Endometrium (tissue), 2 donors: Measurements from ENCODE around the gene USF1.
"Not testable (repeated sequence)": the region's sequence is repeated elsewhere in the genome, so short reads cannot be mapped to it uniquely, and the experiment has no call there.

Experiments used
- FAIRE-seq: peaks from 2 replicates; lab custom pipeline; 2012; peaks lifted over from hg19 to GRCh38; lab: Jason Lieb, UNC
- donor health status: control.
- donor health status: control.

USF1 gene

DNA sequence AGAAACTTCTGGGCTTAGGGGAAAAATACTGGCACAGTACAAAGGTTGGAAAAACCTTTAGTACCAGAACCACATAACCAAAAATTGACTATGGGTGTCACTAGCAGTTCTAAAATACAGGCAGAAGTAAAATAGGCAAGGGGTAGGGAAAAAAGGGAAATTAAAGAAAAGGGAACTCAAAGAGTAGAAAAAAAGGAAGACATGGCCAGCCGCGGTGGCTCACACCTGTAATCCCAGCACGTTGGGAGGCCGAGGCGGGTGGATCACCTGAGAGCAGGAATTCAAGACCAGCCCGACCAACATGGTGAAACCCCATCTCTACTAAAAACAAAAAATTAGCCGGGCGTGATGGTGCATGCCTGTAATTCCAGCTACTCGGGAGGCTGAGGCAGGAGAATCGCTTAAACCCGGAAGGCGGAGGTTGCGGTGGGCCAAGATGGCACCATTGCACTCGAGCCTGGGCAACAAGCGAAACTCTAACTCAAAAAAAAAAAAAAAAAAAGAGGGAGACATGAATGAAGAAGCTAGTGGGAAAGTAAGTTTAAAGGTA, 26.6 kb downstream of the USF1 start:
- FAIRE-seq: not testable (repeated sequence)

DNA sequence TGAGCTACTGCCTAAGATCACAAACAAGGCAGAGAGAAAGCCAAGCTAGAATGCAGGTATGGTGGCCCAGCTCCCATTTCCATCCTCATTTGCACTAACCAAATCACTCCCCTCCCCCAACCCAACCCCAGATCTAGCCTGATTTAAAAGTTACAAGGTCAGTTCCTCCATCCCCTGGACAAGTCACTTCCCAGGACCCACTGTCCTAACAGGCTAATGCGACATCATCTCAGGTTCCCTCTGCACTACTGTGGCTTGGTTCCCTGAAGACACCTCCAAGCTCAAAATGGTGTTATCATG, 27.2 kb downstream of the USF1 start:
- no peak for FAIRE-seq

- FAIRE-seq: no peak
Measured at GRCh38 chr1:161017756-161018630, 27.8 kb downstream of the USF1 start.

DNA sequence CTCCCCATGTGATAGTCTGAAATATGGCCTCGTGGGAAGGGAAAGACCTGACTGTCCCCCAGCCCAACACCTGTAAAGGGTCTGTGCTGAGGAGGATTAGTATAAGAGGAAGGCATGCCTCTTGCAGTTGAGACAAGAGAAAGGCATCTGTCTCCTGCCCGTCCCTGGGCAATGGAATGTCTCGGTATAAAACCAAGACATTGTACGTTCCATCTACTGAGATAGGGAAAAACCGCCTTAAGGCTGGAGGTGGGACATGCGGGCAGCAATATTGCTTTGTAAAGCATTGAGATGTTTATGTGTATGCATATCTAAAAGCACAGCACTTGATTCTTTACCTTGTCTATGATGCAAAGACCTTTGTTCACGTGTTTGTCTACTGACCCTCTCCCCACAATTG, 28.6 kb downstream of the USF1 start:
- not testable (repeated sequence) for FAIRE-seq

GRCh38 chr1:161016683-161017082, 29.1 kb downstream of the USF1 start:
- FAIRE-seq: not testable (repeated sequence)

GRCh38 chr1:161013488-161014230, 32.1 kb downstream of the USF1 start:
- no peak for FAIRE-seq

- FAIRE-seq: no peak
Measured at GRCh38 chr1:161013131-161013487, 32.7 kb downstream of the USF1 start.

DNA sequence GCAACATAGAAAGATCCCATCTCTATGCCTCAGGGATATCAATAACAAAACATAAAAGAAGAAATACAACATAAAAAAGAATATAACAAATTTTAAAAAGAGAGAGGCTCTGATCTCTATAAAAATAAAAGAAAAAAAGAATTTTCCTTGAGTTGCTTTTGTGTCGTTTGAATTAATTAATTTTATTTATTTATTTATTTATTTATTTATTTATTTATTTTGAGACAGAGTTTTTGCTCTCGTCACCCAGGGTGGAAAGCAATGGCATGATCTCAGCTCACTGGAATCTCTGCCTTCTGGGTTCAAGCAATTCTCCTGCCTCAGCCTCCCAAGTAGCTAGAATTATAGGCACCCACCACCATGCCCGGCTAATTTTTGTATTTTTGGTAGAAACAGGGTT, 33.4 kb downstream of the USF1 start:
- FAIRE-seq: no peak

- FAIRE-seq: no peak
Measured at GRCh38 chr1:161009602-161010211, 36.1 kb downstream of the USF1 start.

GRCh38 chr1:161008869-161009510, 36.8 kb downstream of the USF1 start:
- FAIRE-seq: no peak

- FAIRE-seq: no peak
Measured at GRCh38 chr1:161007369-161007768, 38.4 kb downstream of the USF1 start.

- FAIRE-seq: no peak
Measured at GRCh38 chr1:161006563-161006962, 39.2 kb downstream of the USF1 start.

- FAIRE-seq: no peak
Measured at GRCh38 chr1:161001525-161001924, 44.3 kb downstream of the USF1 start.

- no peak for FAIRE-seq
Measured at GRCh38 chr1:161000736-161001480, 44.9 kb downstream of the USF1 start.

DNA sequence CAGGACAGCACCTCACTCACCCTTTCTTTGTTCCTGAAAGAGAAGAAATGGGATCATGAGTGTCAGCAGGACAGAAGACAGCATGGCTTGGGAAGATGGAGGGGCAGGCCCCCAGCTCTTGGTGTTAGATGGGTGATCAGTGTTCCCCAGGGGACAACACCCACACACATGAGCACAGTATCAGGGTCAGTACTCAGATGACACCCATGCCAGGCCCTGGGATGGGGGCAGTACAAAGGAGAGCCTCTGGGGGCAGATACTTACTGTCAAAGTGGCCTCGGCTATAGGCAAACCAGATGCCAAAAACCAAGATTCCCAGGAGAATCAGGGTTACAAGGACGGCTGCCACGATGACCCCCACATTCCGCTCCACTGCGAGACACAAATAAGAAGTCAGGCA, 46.4 kb downstream of the USF1 start:
- FAIRE-seq: no peak

- no peak for FAIRE-seq
Measured at GRCh38 chr1:160997323-160998038, 48.3 kb downstream of the USF1 start.

DNA sequence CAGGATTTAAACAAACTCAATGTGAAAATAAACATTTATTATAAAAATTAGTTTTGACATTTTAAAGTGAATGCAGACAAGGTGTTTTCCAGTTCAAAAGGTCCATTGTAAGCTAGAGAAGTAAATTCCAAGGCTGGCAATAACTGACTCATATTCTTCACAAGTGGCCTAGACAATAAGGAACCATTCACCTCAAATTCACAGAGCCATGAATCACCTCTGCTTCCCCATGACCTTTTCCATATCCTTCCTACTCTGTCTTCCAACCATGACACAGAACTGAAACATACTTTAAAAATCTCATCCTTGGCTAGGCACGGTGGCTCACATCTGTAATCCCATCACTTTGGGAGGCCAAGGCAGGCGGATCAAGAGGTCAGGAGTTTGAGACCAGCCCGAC, 49.6 kb downstream of the USF1 start:
- FAIRE-seq: no peak

DNA sequence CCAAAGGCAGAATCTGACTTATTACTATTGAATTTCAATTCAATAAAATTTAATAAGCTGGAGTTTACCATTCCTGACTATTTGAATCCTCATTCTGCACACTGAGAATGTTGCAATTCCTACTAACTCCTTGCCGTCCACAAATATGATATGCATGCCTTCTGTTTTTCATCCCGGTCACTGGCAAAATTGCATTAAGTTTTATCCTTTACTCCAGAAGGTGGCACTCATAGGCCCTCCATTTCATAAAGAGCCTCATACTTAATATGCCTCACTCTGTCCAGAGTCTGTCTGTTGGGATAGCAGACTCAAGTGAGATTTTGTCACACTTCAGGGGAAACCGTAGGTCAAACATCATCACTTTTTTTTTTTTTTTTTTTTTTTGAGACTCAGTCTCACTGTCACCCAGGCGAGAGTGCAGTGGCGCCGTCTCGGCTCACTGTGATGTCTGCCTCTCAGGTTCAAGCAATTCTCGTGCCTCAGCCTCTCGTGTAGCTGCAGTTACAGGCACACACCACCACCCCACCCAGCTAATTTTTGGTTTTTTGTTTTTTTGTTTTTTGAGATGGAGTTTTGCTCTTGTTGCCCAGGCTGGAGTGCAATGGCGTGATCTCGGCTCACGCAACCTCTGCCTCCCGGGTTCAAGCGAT, 52.1 kb downstream of the USF1 start:
- no peak for FAIRE-seq

DNA sequence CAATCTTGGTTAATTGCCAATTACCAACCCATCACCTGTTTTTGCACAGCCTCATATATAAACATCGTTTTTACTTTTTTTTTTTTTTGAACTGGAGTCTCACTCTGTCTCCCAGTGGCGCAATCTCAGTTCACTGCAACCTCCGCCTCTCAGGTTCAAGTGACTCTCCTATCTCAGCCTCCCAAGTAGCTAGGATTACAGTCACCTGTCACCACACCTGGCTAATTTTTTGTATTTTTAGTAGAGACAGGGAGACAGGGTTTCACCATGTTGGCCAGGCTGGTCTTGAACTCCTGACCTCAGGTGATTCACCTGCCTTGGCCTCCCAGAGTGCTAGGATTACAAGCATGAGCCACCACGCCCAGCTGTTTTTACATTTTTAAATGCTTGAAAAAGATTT, 53.7 kb downstream of the USF1 start:
- not testable (repeated sequence) for FAIRE-seq
